Measurements from ENCODE around the gene NECTIN1.

The NECTIN1 gene

GRCh38 chr11:119640541-119640940, 88.5 kb downstream of the NECTIN1 start:
- DNase-seq (ENCODE audit: low read depth): no peak

GRCh38 chr11:119639642-119640205, 89.3 kb downstream of the NECTIN1 start:
- DNase-seq (ENCODE audit: low read depth): no peak

GRCh38 chr11:119638851-119639250, 90.1 kb downstream of the NECTIN1 start:
- no peak for DNase-seq (ENCODE audit: low read depth)

GRCh38 chr11:119637481-119637880, 91.5 kb downstream of the NECTIN1 start:
- no peak for DNase-seq (ENCODE audit: low read depth)

GRCh38 chr11:119635776-119636175, 93.2 kb downstream of the NECTIN1 start:
- DNase-seq (ENCODE audit: low read depth): no peak

- DNase-seq (ENCODE audit: low read depth): no peak
Measured at GRCh38 chr11:119635041-119635740, 93.8 kb downstream of the NECTIN1 start.

GRCh38 chr11:119634301-119634700, 94.7 kb downstream of the NECTIN1 start:
- DNase-seq (ENCODE audit: low read depth): no peak

- no peak for DNase-seq (ENCODE audit: low read depth)
Measured at GRCh38 chr11:119629834-119630624, 99.0 kb downstream of the NECTIN1 start.

GRCh38 chr11:119629085-119629484, 99.9 kb downstream of the NECTIN1 start:
- DNase-seq (ENCODE audit: low read depth): no peak

- no peak for DNase-seq (ENCODE audit: low read depth)
Measured at GRCh38 chr11:119627286-119627685, 101.7 kb downstream of the NECTIN1 start.

GRCh38 chr11:119626871-119627270, 102.1 kb downstream of the NECTIN1 start:
- no peak for DNase-seq (ENCODE audit: low read depth)

- DNase-seq (ENCODE audit: low read depth): no peak
Measured at GRCh38 chr11:119626197-119626841, 102.7 kb downstream of the NECTIN1 start.

- no peak for DNase-seq (ENCODE audit: low read depth)
Measured at GRCh38 chr11:119625206-119625978, 103.6 kb downstream of the NECTIN1 start.

GRCh38 chr11:119624629-119625028, 104.4 kb downstream of the NECTIN1 start:
- no peak for DNase-seq (ENCODE audit: low read depth)

GRCh38 chr11:119624102-119624615, 104.8 kb downstream of the NECTIN1 start:
- no peak for DNase-seq (ENCODE audit: low read depth)

- no peak for DNase-seq (ENCODE audit: low read depth)
Measured at GRCh38 chr11:119623682-119624081, 105.3 kb downstream of the NECTIN1 start.

GRCh38 chr11:119622454-119623143, 106.4 kb downstream of the NECTIN1 start:
- no peak for DNase-seq (ENCODE audit: low read depth)

GRCh38 chr11:119619665-119620064, 109.3 kb downstream of the NECTIN1 start:
- no peak for DNase-seq (ENCODE audit: low read depth)

GRCh38 chr11:119618208-119618909, 110.6 kb downstream of the NECTIN1 start:
- no peak for DNase-seq (ENCODE audit: low read depth)

GRCh38 chr11:119617340-119617713, 111.7 kb downstream of the NECTIN1 start:
- DNase-seq (ENCODE audit: low read depth): no peak

Measured in activated gamma-delta T cell treated with anti-CD3 and anti-CD28 coated beads, Interleukin-2, amount 50 U/mL, for 16 hours (primary cell).